ENCODE results near the gene ATP13A3. TPM values are rescaled to one million over a fixed set of nuclear protein-coding genes. Genes with fewer than 3 reads are reported as not detected.

ATP13A3 gene
- total and polyA plus RNA-seq, 2 of the 4 experiments (the other 2 are of a cell fraction): 48.1 to 154 TPM

- no peak overlapping the region for H3K4ac ChIP-seq (ENCODE audit: low read depth, low read length)
- H4K8ac ChIP-seq (ENCODE audit: low read depth in 2 of 2, low read length in 2 of 2): no peak overlapping the region
- WGBS, 2 experiments (ENCODE audit: extremely low coverage in 2 of 2, insufficient read length in 1 of 2): no CpG with 5 or more reads among the region's 6 CpGs
- H3K4me1 ChIP-seq (ENCODE audit: control insufficient read depth, insufficient read depth, low read length): no peaks in the 10 kb centered on the region; the same call in 1 of the 2 replicates
- no peak overlapping the region for H3K9ac ChIP-seq (ENCODE audit: low read depth, low read length)
- H4K5ac ChIP-seq (ENCODE audit: low read depth, low read length): no peak overlapping the region
- DNase-seq (no peak), ATAC-seq (ENCODE audit: low read depth) (no peak)
- no peak overlapping the region for H3K56ac ChIP-seq (ENCODE audit: extremely low read depth, insufficient read depth, low read length)
- no peak overlapping the region for H4K91ac ChIP-seq (ENCODE audit: insufficient read depth, low read depth, low read length)
- H3K79me1 ChIP-seq (ENCODE audit: low read depth in 1 of 2, low read length in 2 of 2): peaks cover 18 to 37% of the 10 kb centered on the region in 2 experiments
- H3K23ac ChIP-seq (ENCODE audit: low read depth, low read length): no peak overlapping the region
- no peak overlapping the region for H2AK9ac ChIP-seq (replicated peaks; ENCODE audit: low read depth, low read length, poor library complexity)
- dilution Hi-C loops (cut with HindIII; ENCODE audit: low sequenced_read_pairs, unreplicated experiment) (no loop called here), in situ Hi-C loops (cut with MboI; ENCODE audit: low sequenced_read_pairs) (no loop called here), intact Hi-C loops (cut with micrococcal nuclease) (no loop called here)
- TF ChIP-seq USF2 (IDR thresholded peaks at IDR 0.05; ENCODE audit: low read depth, low read length) (no peak), NFE2L2 (IDR thresholded peaks at IDR 0.05; ENCODE audit: low read depth, low read length) (no peak), FOS (IDR thresholded peaks at IDR 0.05; ENCODE audit: low read depth, low read length) (no peak), MAZ (IDR thresholded peaks at IDR 0.05; ENCODE audit: borderline replicate concordance, low read depth, low read length) (no peak), MAFK (IDR thresholded peaks at IDR 0.05; ENCODE audit: low read depth, low read length) (no peak), CHD1 (IDR thresholded peaks at IDR 0.05; ENCODE audit: low read depth, low read length) (no peak), SMC3 (IDR thresholded peaks at IDR 0.05; ENCODE audit: low read depth, low read length) (no peak), RCOR1 (IDR thresholded peaks at IDR 0.05; ENCODE audit: insufficient replicate concordance, low read length) (no peak), RFX5 (IDR thresholded peaks at IDR 0.05; ENCODE audit: low read depth, low read length) (no peak)
- no peak overlapping the region for H3K18ac ChIP-seq (ENCODE audit: low read depth, low read length)
- H2BK15ac ChIP-seq (ENCODE audit: low read depth, low read length): no peak overlapping the region
- H2BK120ac ChIP-seq (ENCODE audit: low read depth, low read length): no peak overlapping the region
- ChIA-PET POLR2A (ENCODE audit: unreplicated experiment) (no interaction called here), CTCF (interaction anchor here (0.6 to 1.0 kb wide), 3 partner anchors 22 to 121 kb away, joined by 3 to 5 read pairs (median 5); no protein-coding TSS in a partner anchor)
- no peak overlapping the region for H3K4me2 ChIP-seq (ENCODE audit: low read depth, low read length)
- no peak overlapping the region for H2AFZ ChIP-seq (replicated peaks; ENCODE audit: low read length, poor library complexity)
- peaks cover 9% of the 10 kb centered on the region; the same call in 1 of the 2 replicates for H4K20me1 ChIP-seq (ENCODE audit: insufficient read depth, low read length)
- H3K14ac ChIP-seq (replicated peaks; ENCODE audit: low read depth, low read length): no peak overlapping the region
- BruUV-seq (replicated peaks): no TSS peak
- H2BK5ac ChIP-seq (ENCODE audit: low read depth, low read length, poor library complexity, severe bottlenecking): no peak overlapping the region
- H3K4me3 ChIP-seq (ENCODE audit: insufficient read depth, low read depth, low read length): no peak overlapping the region
- no peaks in the 10 kb centered on the region for H3K9me3 ChIP-seq (ENCODE audit: control insufficient read depth, insufficient read depth, low read length)
- no peak overlapping the region for H3K27ac ChIP-seq (ENCODE audit: insufficient read depth, low read length)
- H3K27me3 ChIP-seq (ENCODE audit: control insufficient read depth, insufficient read depth, low read length): no peaks in the 10 kb centered on the region
- no peak overlapping the region for H2BK20ac ChIP-seq (ENCODE audit: low read depth, low read length)
- peaks cover 7% of the 10 kb centered on the region; the same call in 1 of the 2 replicates for H3K9me1 ChIP-seq (ENCODE audit: insufficient read depth, low read length)
- H2AK5ac ChIP-seq (ENCODE audit: low read depth, low read length): no peak overlapping the region
- peaks cover 39% of the 10 kb centered on the region for H3K36me3 ChIP-seq (ENCODE audit: control insufficient read depth, insufficient read depth, low read length)
Observed at GRCh38 chr3:194447161-194447560, 39.6 kb downstream of the ATP13A3 start.

Data from IMR-90 (cell line).